Colonic mucosa (tissue), 4 donors: ENCODE results near the gene TMEM89. TPM values are rescaled to one million over a fixed set of nuclear protein-coding genes. Genes with fewer than 3 reads are reported as not detected.

Experiments
- DNase-seq: peaks from one replicate; pipeline ENCODE4 v3.0.0-alpha.2; 2020
- H3K27ac ChIP-seq: fragments of 200-600 bp; one replicate; pipeline ENCODE4 v1.8.0; 2021
- H3K27me3 ChIP-seq: fragments of 200-600 bp; one replicate; pipeline ENCODE4 v1.8.0; 2021
- H3K36me3 ChIP-seq: fragments of 200-600 bp; one replicate; pipeline ENCODE4 v1.8.0; 2021
- H3K4me1 ChIP-seq: fragments of 200-600 bp; one replicate; pipeline ENCODE4 v1.8.0; 2021; ENCODE audit warnings: mild to moderate bottlenecking
- H3K4me3 ChIP-seq: fragments of 200-600 bp; one replicate; pipeline ENCODE4 v1.8.0; 2021
- H3K9ac ChIP-seq, 2 donors: one replicate each; pipeline ENCODE4 v1.7.0; 2013; ENCODE audit warnings: control low read depth in 2 of 2, low read depth in 2 of 2, low read length in 2 of 2
- H3K9me3 ChIP-seq: fragments of 200-600 bp; one replicate; pipeline ENCODE4 v1.8.0; 2021
- CTCF ChIP-seq: fragments of 200-600 bp; IDR thresholded peaks from one replicate; pipeline ENCODE4 v1.8.0; 2022; ENCODE audit warnings: antibody characterized with exemption, mild to moderate bottlenecking
- intact Hi-C: fragments of 100-400 bp; cut with DNase I; formaldehyde crosslinking; loops from one replicate; pipeline ENCODE4 v1.14.1; 2022
- total RNA-seq, 2 donors: library from RNA; stranded (reverse); fragmentation: NEBNext Ultra II Directional in 1 of 2; extraction: Animal tissue kit (Norgen Biotek cat#: 25700) in 1 of 2; gene quantifications; one replicate each; pipeline ENCODE4 v1.2.1, GENCODE V29; 2021
- donor health status: healthy.
- donor health status: DM: no; HTN: no; CAD: no.
- donor health status: DM: no; HTN: no; CAD: no.

TMEM89 gene
- total RNA-seq, 2 donors from 2014 or later = 0.42 TPM; not detected in 1

- Histone ChIP-seq H3K9ac (peak overlapping the region; percentile 24 to 85), H3K4me1 (peaks cover 4% of the 10 kb centered on the region), H3K9me3 (no peaks in the 10 kb centered on the region), H3K4me3 (no peak overlapping the region), H3K36me3 (peaks cover 12% of the 10 kb centered on the region), H3K27me3 (no peaks in the 10 kb centered on the region), H3K27ac (no peak overlapping the region)
- DNase-seq = no peak
- intact Hi-C loops = loop anchor here (10.0 kb wide), 1 partner anchor 169 kb away; a partner anchor contains a TSS
- TF ChIP-seq CTCF = no peak
Observed at GRCh38 chr3:48633743-48634142, 12.2 kb upstream of the TMEM89 start.

GRCh38 chr3:48633256-48633655 lies 11.7 kb upstream of the TMEM89 start:
- no peak overlapping the region for H3K4me3 ChIP-seq
- peaks cover 4% of the 10 kb centered on the region for H3K4me1 ChIP-seq
- no peak for DNase-seq
- peaks cover 12% of the 10 kb centered on the region for H3K36me3 ChIP-seq
- no peak overlapping the region for H3K9ac ChIP-seq
- intact Hi-C loops = loop anchor here (10.0 kb wide), 1 partner anchor 168 kb away; a partner anchor contains a TSS
- TF ChIP-seq CTCF = no peak
- no peak overlapping the region for H3K27ac ChIP-seq
- H3K27me3 ChIP-seq = no peaks in the 10 kb centered on the region
- no peaks in the 10 kb centered on the region for H3K9me3 ChIP-seq

- H3K27ac ChIP-seq = no peak overlapping the region
- peaks cover 12% of the 10 kb centered on the region for H3K36me3 ChIP-seq
- no peak for DNase-seq
Observed at GRCh38 chr3:48631516-48632448, 10.2 kb upstream of the TMEM89 start.

GRCh38 chr3:48630833-48631232 lies 9.3 kb upstream of the TMEM89 start:
- Histone ChIP-seq H3K27me3 (no peaks in the 10 kb centered on the region), H3K27ac (no peak overlapping the region), H3K36me3 (peaks cover 12% of the 10 kb centered on the region), H3K9ac (no peak overlapping the region), H3K4me1 (peaks cover 4% of the 10 kb centered on the region), H3K4me3 (no peak overlapping the region), H3K9me3 (no peaks in the 10 kb centered on the region)
- intact Hi-C loops = loop anchor here (10.0 kb wide), 1 partner anchor 166 kb away; a partner anchor contains a TSS
- DNase-seq = no peak
- no peak for TF ChIP-seq CTCF

More at GRCh38 chr3:48631516-48632448, 10.2 kb upstream of the TMEM89 start:
- H3K9ac ChIP-seq = no peak overlapping the region
- H3K9me3 ChIP-seq = no peaks in the 10 kb centered on the region
- no peak for TF ChIP-seq CTCF
- no peaks in the 10 kb centered on the region for H3K27me3 ChIP-seq
- no peak overlapping the region for H3K4me3 ChIP-seq
- peaks cover 4% of the 10 kb centered on the region for H3K4me1 ChIP-seq
- intact Hi-C loops = loop anchor here (10.0 kb wide), 1 partner anchor 167 kb away; a partner anchor contains a TSS

- no peak for TF ChIP-seq CTCF
- H3K27me3 ChIP-seq = no peaks in the 10 kb centered on the region
- H3K4me3 ChIP-seq = no peak overlapping the region
- no peaks in the 10 kb centered on the region for H3K9me3 ChIP-seq
- H3K4me1 ChIP-seq = peaks cover 4% of the 10 kb centered on the region
- H3K36me3 ChIP-seq = peaks cover 12% of the 10 kb centered on the region
- no peak overlapping the region for H3K27ac ChIP-seq
- H3K9ac ChIP-seq = no peak overlapping the region
- intact Hi-C loops = loop anchor here (10.0 kb wide), 1 partner anchor 166 kb away; a partner anchor contains a TSS
- DNase-seq = no peak
Observed at GRCh38 chr3:48630407-48630806, 8.8 kb upstream of the TMEM89 start.
